ENCODE measurements around the gene PCNX4. TPM values are rescaled to one million over a fixed set of nuclear protein-coding genes. Genes with fewer than 3 reads are reported as not detected.
A peak's percentile ranks its signal among the peaks of the same experiment; 100 is the strongest.

PCNX4 gene
- total RNA-seq, 3 donors from 2014 or later (not counting 1 experiment from before 2014, with no cell fraction given) = 51.7 to 78.3 (median 58.3) TPM

DNA sequence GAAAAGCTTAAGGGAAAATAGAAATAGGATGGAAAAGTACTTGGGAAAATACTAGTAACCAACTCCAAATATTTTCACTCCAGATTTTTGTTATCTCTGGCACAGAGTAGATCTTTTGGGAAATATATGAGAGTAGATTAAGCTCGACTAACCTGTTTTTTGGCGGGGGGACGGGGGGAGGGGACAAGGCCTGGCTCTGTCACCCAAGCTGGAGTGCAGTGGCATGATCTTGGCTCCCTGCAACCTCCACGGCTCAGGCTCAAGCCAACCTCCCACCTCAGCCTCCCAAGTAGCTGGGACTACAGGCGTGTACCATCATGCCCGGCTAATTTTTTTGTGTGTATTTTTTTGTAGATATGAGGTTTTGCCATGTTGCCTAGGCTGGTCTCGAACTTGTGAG is 68.7 kb downstream of the PCNX4 start:
- ATAC-seq = no peak
- Histone ChIP-seq H3K4me3 (ENCODE audit: low read length) (no peak overlapping the region), H3K36me3 (ENCODE audit: control insufficient read depth, insufficient read depth, low read length) (peaks cover 5% of the 10 kb centered on the region), H3K27ac (ENCODE audit: low read length) (no peak overlapping the region), H3K9me3 (ENCODE audit: control insufficient read depth, insufficient read depth, low read length) (no peaks in the 10 kb centered on the region), H3K27me3 (ENCODE audit: control insufficient read depth, insufficient read depth, low read length) (no peaks in the 10 kb centered on the region), H3K4me1 (ENCODE audit: control insufficient read depth, insufficient read depth, low read length) (peaks cover 39% of the 10 kb centered on the region)
- Mint-ChIP-seq H3K9me3 (no peaks in the 10 kb centered on the region), H3K27me3 (ENCODE audit: low read depth in 2 of 2) (no peaks in the 10 kb centered on the region), H3K4me3 (no peak overlapping the region), H3K36me3 (no peaks in the 10 kb centered on the region), H3K4me1 (peaks cover 76 to 80% of the 10 kb centered on the region in 2 donors), H3K27ac (peak overlapping the region; percentile 89 to 98)
- TF ChIP-seq, protein P1, sequence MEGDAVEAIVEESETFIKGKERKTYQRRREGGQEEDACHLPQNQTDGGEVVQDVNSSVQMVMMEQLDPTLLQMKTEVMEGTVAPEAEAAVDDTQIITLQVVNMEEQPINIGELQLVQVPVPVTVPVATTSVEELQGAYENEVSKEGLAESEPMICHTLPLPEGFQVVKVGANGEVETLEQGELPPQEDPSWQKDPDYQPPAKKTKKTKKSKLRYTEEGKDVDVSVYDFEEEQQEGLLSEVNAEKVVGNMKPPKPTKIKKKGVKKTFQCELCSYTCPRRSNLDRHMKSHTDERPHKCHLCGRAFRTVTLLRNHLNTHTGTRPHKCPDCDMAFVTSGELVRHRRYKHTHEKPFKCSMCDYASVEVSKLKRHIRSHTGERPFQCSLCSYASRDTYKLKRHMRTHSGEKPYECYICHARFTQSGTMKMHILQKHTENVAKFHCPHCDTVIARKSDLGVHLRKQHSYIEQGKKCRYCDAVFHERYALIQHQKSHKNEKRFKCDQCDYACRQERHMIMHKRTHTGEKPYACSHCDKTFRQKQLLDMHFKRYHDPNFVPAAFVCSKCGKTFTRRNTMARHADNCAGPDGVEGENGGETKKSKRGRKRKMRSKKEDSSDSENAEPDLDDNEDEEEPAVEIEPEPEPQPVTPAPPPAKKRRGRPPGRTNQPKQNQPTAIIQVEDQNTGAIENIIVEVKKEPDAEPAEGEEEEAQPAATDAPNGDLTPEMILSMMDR (IDR thresholded peaks at IDR 0.05) = no peak
- no peak for DNase-seq
- intact Hi-C loops (cut with micrococcal nuclease) = no loop called here
- 93% methylated on average over 7 of the region's 7 CpGs for WGBS (ENCODE audit: insufficient coverage)

DNA sequence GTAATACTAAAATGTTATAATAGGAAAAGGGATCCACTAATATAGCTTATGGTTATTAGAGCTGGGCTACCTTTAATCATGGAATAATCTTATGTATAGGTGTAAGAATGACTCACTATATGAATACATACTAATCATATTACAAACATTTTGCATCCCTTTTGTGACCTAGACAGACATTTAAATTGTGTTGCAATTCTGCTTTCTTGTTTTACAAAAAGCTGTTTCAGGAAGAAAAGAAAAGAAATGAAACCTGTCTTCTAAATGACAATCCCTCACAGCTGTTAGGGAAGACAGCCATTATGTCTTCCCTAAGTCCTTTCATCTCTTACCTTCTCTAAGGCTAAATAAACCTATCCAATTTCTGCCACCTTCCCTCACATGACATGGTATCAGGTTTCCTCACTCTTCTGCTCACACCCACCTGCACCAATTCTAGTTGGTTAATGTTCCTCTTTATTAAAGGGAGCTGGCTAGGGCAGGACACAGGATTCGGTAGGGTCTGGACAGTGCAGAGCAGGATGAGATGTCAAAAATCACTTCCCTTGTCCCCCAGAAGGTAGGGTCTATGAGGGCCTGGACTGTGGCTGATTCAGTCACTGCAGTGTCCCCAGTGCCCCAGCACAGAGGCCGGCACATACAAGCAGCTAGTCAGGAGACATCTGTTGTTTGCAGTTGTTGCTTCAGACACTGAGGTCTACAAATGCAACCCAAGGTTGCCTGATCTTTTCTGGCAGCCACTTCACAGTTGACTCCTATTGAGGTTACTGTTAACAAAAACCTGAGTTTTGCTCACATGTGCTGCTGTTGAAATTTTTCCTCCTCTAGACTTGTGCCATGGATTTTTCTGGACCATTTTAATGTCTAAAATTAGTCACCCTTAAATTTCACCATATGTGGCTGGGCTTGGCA is 69.7 kb downstream of the PCNX4 start:
- Mint-ChIP-seq H3K27ac (peak overlapping the region; percentile 89 to 98), H3K4me3 (peak overlapping the region; percentile 55), H3K9me3 (no peaks in the 10 kb centered on the region), H3K27me3 (ENCODE audit: low read depth in 2 of 2) (no peaks in the 10 kb centered on the region), H3K36me3 (no peaks in the 10 kb centered on the region), H3K4me1 (peaks cover 76 to 79% of the 10 kb centered on the region in 2 donors)
- Histone ChIP-seq H3K9me3 (ENCODE audit: control insufficient read depth, insufficient read depth, low read length) (no peaks in the 10 kb centered on the region), H3K27me3 (ENCODE audit: control insufficient read depth, insufficient read depth, low read length) (no peaks in the 10 kb centered on the region), H3K4me1 (ENCODE audit: control insufficient read depth, insufficient read depth, low read length) (peaks cover 43% of the 10 kb centered on the region), H3K27ac (ENCODE audit: low read length) (peak overlapping the region; percentile 30), H3K4me3 (ENCODE audit: low read length) (no peak overlapping the region), H3K36me3 (ENCODE audit: control insufficient read depth, insufficient read depth, low read length) (peaks cover 2% of the 10 kb centered on the region)
- ATAC-seq = peak in 1 of 3 donors; percentile 8
- no peak for DNase-seq
- TF ChIP-seq, protein P1 (IDR thresholded peaks at IDR 0.05) = no peak
- WGBS (ENCODE audit: insufficient coverage) = 61% methylated on average over 2 of the region's 2 CpGs
- intact Hi-C loops (cut with micrococcal nuclease) = no loop called here

DNA sequence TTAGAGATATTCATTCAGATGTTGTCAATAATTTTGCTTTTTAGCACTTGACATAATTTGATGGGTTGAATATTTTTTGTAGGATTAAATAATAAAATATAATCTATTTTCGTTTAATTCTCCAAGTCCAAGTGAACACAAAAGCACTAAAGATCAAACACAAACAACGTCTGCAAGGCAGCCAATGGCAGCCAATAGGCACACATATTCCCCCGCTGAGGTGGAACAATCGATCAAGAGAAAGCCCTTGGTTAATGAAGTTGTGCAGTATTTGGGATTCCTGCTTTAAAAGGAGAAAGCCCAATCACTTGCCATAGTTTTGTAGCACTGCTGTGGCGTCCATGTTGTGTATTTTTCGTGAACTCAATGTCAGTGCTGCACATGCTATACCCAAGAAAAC is 72.0 kb downstream of the PCNX4 start:
- peak overlapping the region; percentile 98 for H3K4me3 ChIP-seq (ENCODE audit: low read length)
- Mint-ChIP-seq H3K9me3 (no peaks in the 10 kb centered on the region), H3K4me1 (peaks cover 63 to 65% of the 10 kb centered on the region in 2 donors), H3K27me3 (ENCODE audit: low read depth in 2 of 2) (no peaks in the 10 kb centered on the region), H3K36me3 (no peaks in the 10 kb centered on the region), H3K27ac (peak overlapping the region; percentile 98), H3K4me3 (peak overlapping the region; percentile 96)
- peak overlapping the region; percentile 98 for H3K27ac ChIP-seq (ENCODE audit: low read length)
- H3K9me3 ChIP-seq (ENCODE audit: control insufficient read depth, insufficient read depth, low read length) = no peaks in the 10 kb centered on the region
- ATAC-seq (no peak), DNase-seq (peak in 1 of 2 donors; percentile 25)
- TF ChIP-seq, protein P1 (IDR thresholded peaks at IDR 0.05) = no peak
- peaks cover 2% of the 10 kb centered on the region for H3K36me3 ChIP-seq (ENCODE audit: control insufficient read depth, insufficient read depth, low read length)
- intact Hi-C loops (cut with micrococcal nuclease) = loop anchor here (1.0 to 2.0 kb wide), 4 partner anchors 11 to 86 kb away; partner anchors contain the start of gene PPM1A
- H3K27me3 ChIP-seq (ENCODE audit: control insufficient read depth, insufficient read depth, low read length) = no peaks in the 10 kb centered on the region
- WGBS (ENCODE audit: insufficient coverage) = 80% methylated on average over 3 of the region's 6 CpGs
- H3K4me1 ChIP-seq (ENCODE audit: control insufficient read depth, insufficient read depth, low read length) = peaks cover 37% of the 10 kb centered on the region
